Mammary epithelial cell (primary cell): ENCODE data around the gene PDE7B.

Experiments used
- CTCF ChIP-seq, 2 donors: IDR thresholded peaks in 1 of 2; conservative IDR thresholded peaks in 1 of 2; 2 replicates each; pipeline ENCODE4 v1.5.1; 2011 to 2012; ENCODE audit warnings: inconsistent platforms in 2 of 2, low read length in 2 of 2, mild to moderate bottlenecking in 2 of 2, control low read depth in 1 of 2, low read depth in 1 of 2; ENCODE audit not compliant: insufficient read depth in 1 of 2; ENCODE audit errors: extremely low read depth in 1 of 2
- EZH2 ChIP-seq: IDR thresholded peaks from 2 replicates; pipeline ENCODE4 v1.6.1; 2012; ENCODE audit warnings: low read length, inconsistent platforms, borderline replicate concordance

GRCh38 chr6:135851442-135852271 is at the start of gene PDE7B:
- TF ChIP-seq CTCF (conservative IDR thresholded peaks at IDR 0.05 in 1 of 2, IDR thresholded peaks at IDR 0.05 in 1 of 2; ENCODE audit: extremely low read depth in 1 of 2, insufficient read depth in 1 of 2, low read depth in 1 of 2, low read length in 2 of 2): no peak
- TF ChIP-seq EZH2: no peak
